Measurements from ENCODE around the gene PDRG1. TPM values are rescaled to one million over a fixed set of nuclear protein-coding genes. Genes with fewer than 3 reads are reported as not detected.

PDRG1 gene
- polyA plus RNA-seq, 3 donors from 2014 or later, result 11.9 to 26.0 (median 18.6) TPM

- H3K27ac Mint-ChIP-seq, result no peak overlapping the region
- no peak overlapping the region for H3K4me3 Mint-ChIP-seq
Measured at GRCh38 chr20:31901615-31902014, 50.2 kb downstream of the PDRG1 start.

GRCh38 chr20:31897541-31897940, 54.3 kb downstream of the PDRG1 start:
- Mint-ChIP-seq H3K27ac (no peak overlapping the region), H3K9me3 (peaks cover 0 to 1% (median 0%) of the 10 kb centered on the region in 6 donors), H3K4me3 (no peak overlapping the region), H3K36me3 (no peaks in the 10 kb centered on the region), H3K27me3 (ENCODE audit: low read depth in 3 of 3) (peaks cover under 1 to 5% (median 2%) of the 10 kb centered on the region in 3 donors), H3K4me1 (no peaks in the 10 kb centered on the region)
- no peak for DNase-seq

More at GRCh38 chr20:31901615-31902014, 50.2 kb downstream of the PDRG1 start:
- Mint-ChIP-seq H3K4me1 (no peaks in the 10 kb centered on the region), H3K9me3 (no peaks in the 10 kb centered on the region), H3K36me3 (no peaks in the 10 kb centered on the region), H3K27me3 (ENCODE audit: low read depth in 3 of 3) (peaks cover 0 to 2% (median 0%) of the 10 kb centered on the region in 3 donors)
- DNase-seq, result no peak

DNA sequence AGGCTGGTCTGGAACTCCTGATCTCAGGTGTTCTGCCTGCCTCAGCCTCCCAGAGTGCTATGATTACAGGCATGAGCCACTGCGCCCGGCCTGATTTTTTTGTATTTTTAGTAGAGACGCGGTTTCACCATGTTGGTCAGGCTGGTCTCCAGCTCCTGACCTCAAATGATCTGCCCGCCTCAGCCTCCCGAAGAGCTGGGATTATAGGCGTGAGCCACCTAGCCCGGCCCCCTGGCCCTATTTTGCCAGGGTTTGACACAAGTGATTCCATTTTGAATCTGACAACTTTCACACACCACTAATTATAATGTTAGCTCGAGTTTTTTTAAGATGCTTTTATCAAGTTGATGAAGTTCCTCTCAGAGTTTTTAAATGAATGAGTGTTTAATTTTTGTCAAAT, 55.8 kb downstream of the PDRG1 start:
- DNase-seq, result no peak
- H3K36me3 Mint-ChIP-seq, result no peaks in the 10 kb centered on the region
- H3K4me1 Mint-ChIP-seq, result no peaks in the 10 kb centered on the region
- no peak overlapping the region for H3K27ac Mint-ChIP-seq
- no peak overlapping the region for H3K4me3 Mint-ChIP-seq
- peaks cover 0 to 1% (median 0%) of the 10 kb centered on the region in 6 donors for H3K9me3 Mint-ChIP-seq
- H3K27me3 Mint-ChIP-seq (ENCODE audit: low read depth in 3 of 3), result peaks cover 2 to 5% (median 2%) of the 10 kb centered on the region in 3 donors

- Mint-ChIP-seq H3K4me3 (no peak overlapping the region), H3K27me3 (ENCODE audit: low read depth in 3 of 3) (peaks cover 2 to 5% (median 2%) of the 10 kb centered on the region in 3 donors), H3K27ac (no peak overlapping the region), H3K36me3 (no peaks in the 10 kb centered on the region), H3K4me1 (no peaks in the 10 kb centered on the region), H3K9me3 (peaks cover 0 to 1% (median 0%) of the 10 kb centered on the region in 6 donors)
- peak in 2 of 3 donors; percentile 3 to 6 for DNase-seq
Measured at GRCh38 chr20:31894980-31895675, 56.7 kb downstream of the PDRG1 start.

Other genes with a start within 250 kb of the PDRG1 start
- gene BCL2L1, start 229.2 kb downstream of the PDRG1 start, polyA plus RNA-seq, result 10 to 100 TPM; 30.9 to 60.4 (median 39.3) TPM
- 1 to 10 TPM; 1.2 to 3.0 (median 1.8) TPM for gene TPX2, start 212.8 kb downstream of the PDRG1 start, polyA plus RNA-seq
- gene MYLK2, start 132.7 kb downstream of the PDRG1 start, polyA plus RNA-seq, result not detected
- not detected for gene FOXS1, start 106.4 kb downstream of the PDRG1 start, polyA plus RNA-seq
- gene DUSP15, start 81.5 kb downstream of the PDRG1 start, polyA plus RNA-seq, result not detected
- gene TTLL9, start 81.4 kb downstream of the PDRG1 start, polyA plus RNA-seq, result under 1 TPM in 1 of 3 donors, not detected in 2; 0.37 TPM
- gene XKR7, start 16.1 kb upstream of the PDRG1 start, polyA plus RNA-seq, result not detected
- gene CCM2L, start 58.4 kb upstream of the PDRG1 start, polyA plus RNA-seq, result not detected
- 1 to 10 TPM; 1.7 to 8.8 (median 7.3) TPM for gene HCK, start 100.2 kb upstream of the PDRG1 start, polyA plus RNA-seq
- 10 to 100 TPM; 22.0 to 42.9 (median 38.5) TPM for gene TM9SF4, start 157.7 kb upstream of the PDRG1 start, polyA plus RNA-seq